22Rv1 (cell line): ENCODE measurements around the gene ACER3.

Source experiments
- CTCF ChIP-seq: fragments of 450-650 bp; IDR thresholded peaks from 2 replicates; pipeline ENCODE4 v1.5.1; 2017; ENCODE audit warnings: mild to moderate bottlenecking
- ZFX ChIP-seq: fragments of 450-650 bp; IDR thresholded peaks from 2 replicates; pipeline ENCODE4 v1.6.1; 2017; ENCODE audit warnings: antibody characterized with exemption, borderline replicate concordance

GRCh38 chr11:76844511-76844910, 16.2 kb upstream of the ACER3 start:
- TF ChIP-seq CTCF (no peak), ZFX (no peak)
